Activated CD8-positive, alpha-beta memory T cell treated with anti-CD3 and anti-CD28 coated beads for 24 hours (primary cell): Measurements from ENCODE around the gene ADCY5.

ENCODE experiments used
- DNase-seq: peaks from one replicate; pipeline ENCODE4 v3.0.0-alpha.2; 2020

ADCY5 gene

GRCh38 chr3:123385001-123385401, 63.9 kb downstream of the ADCY5 start:
- DNase-seq, result no peak

- no peak for DNase-seq
These were observed 64.6 kb downstream of the ADCY5 start for GRCh38 chr3:123384256-123384655.

- no peak for DNase-seq
These were observed 65.5 kb downstream of the ADCY5 start for GRCh38 chr3:123383091-123384053.

GRCh38 chr3:123380261-123380660, 68.6 kb downstream of the ADCY5 start:
- no peak for DNase-seq

GRCh38 chr3:123379041-123379830, 69.7 kb downstream of the ADCY5 start:
- DNase-seq, result no peak

- DNase-seq, result no peak
These were observed 70.4 kb downstream of the ADCY5 start for GRCh38 chr3:123378409-123378915.

GRCh38 chr3:123377243-123377740, 71.6 kb downstream of the ADCY5 start:
- DNase-seq, result no peak

- no peak for DNase-seq
These were observed 72.2 kb downstream of the ADCY5 start for GRCh38 chr3:123376451-123377242.

- DNase-seq, result no peak
These were observed 73.6 kb downstream of the ADCY5 start for GRCh38 chr3:123375014-123375940.

- no peak for DNase-seq
These were observed 74.9 kb downstream of the ADCY5 start for GRCh38 chr3:123374016-123374415.

- DNase-seq, result no peak
These were observed 75.4 kb downstream of the ADCY5 start for GRCh38 chr3:123373474-123373987.

GRCh38 chr3:123372686-123373473, 76.0 kb downstream of the ADCY5 start:
- DNase-seq, result no peak

- no peak for DNase-seq
These were observed 76.8 kb downstream of the ADCY5 start for GRCh38 chr3:123371859-123372685.

- no peak for DNase-seq
These were observed 77.5 kb downstream of the ADCY5 start for GRCh38 chr3:123371426-123371825.

GRCh38 chr3:123370819-123371218, 78.1 kb downstream of the ADCY5 start:
- no peak for DNase-seq

GRCh38 chr3:123369085-123369484, 79.8 kb downstream of the ADCY5 start:
- no peak for DNase-seq

- DNase-seq, result no peak
These were observed 81.3 kb downstream of the ADCY5 start for GRCh38 chr3:123367467-123368154.

GRCh38 chr3:123365450-123366143, 83.3 kb downstream of the ADCY5 start:
- DNase-seq, result no peak
